Measurements from ENCODE around the gene FBXO5. TPM values are rescaled to one million over a fixed set of nuclear protein-coding genes. Genes with fewer than 3 reads are reported as not detected.

FBXO5 gene
- total RNA-seq: 1 to 10 TPM in 4 of 5 donors, not detected in 1; 3.0 to 9.4 (median 7.8) TPM
- 1 to 10 TPM; 2.2 to 4.9 (median 4.0) TPM for polyA plus RNA-seq
- long read RNA-seq, donor 1, partial matches to known transcripts: 0 of 2 reads
- long read RNA-seq, donor 1, other reads (novel, unspliced or antisense): 0 of 2 reads
- long read RNA-seq, donor 2, partial matches to known transcripts: 0 of 4 reads
- long read RNA-seq, donor 2, other reads (novel, unspliced or antisense): 0 of 4 reads
- long read RNA-seq, donor 3, partial matches to known transcripts: 0 of 4 reads
- long read RNA-seq, donor 3, other reads (novel, unspliced or antisense): 0 of 4 reads
- long read RNA-seq, donor 4, partial matches to known transcripts: 0 of 1 reads
- long read RNA-seq, donor 4, other reads (novel, unspliced or antisense): 0 of 1 reads
- long read RNA-seq, donor 5, transcript FBXO5-202 (5 exons, 2,221 nt): minor isoform, 5 of 12 reads
- long read RNA-seq, donor 5, transcript FBXO5-201 (5 exons, 2,037 nt): major isoform, 6 of 12 reads
- long read RNA-seq, donor 5, partial matches to known transcripts: 0 of 12 reads
- long read RNA-seq, donor 5, other reads (novel, unspliced or antisense): 0 of 12 reads
- long read RNA-seq, donor 6, partial matches to known transcripts: 0 of 7 reads
- long read RNA-seq, donor 6, other reads (novel, unspliced or antisense): 0 of 7 reads
- long read RNA-seq, donor 7, partial matches to known transcripts: 0 of 4 reads
- long read RNA-seq, donor 7, other reads (novel, unspliced or antisense): 0 of 4 reads
- long read RNA-seq, donor 8, transcript FBXO5-201 (5 exons, 2,037 nt): major isoform, 5 of 6 reads
- long read RNA-seq, donor 8, partial matches to known transcripts: 0 of 6 reads
- long read RNA-seq, donor 8, other reads (novel, unspliced or antisense): 0 of 6 reads
- long read RNA-seq, donor 9, partial matches to known transcripts: 6 of 7 reads
- long read RNA-seq, donor 9, other reads (novel, unspliced or antisense): 0 of 7 reads
- long read RNA-seq, donor 10: 0 reads

- peak; percentile 53 for TF ChIP-seq EP300 (IDR thresholded peaks at IDR 0.05)
- TF ChIP-seq POLR2AphosphoS5 (IDR thresholded peaks at IDR 0.05): peak; percentile 8 to 50 (median 44)
- TF ChIP-seq POLR2A (IDR thresholded peaks at IDR 0.05): no peak
- H3K27me3 ChIP-seq: no peaks in the 10 kb centered on the region
- intact Hi-C loops (cut with DNase I; ENCODE audit: low total_unique reads): no loop called here
- peak within 1 kb of the TSS; percentile 84 to 94 (median 91) for H3K27ac ChIP-seq
- peak; percentile 97 to 100 for DNase-seq
- H3K4me1 ChIP-seq: peaks cover 19 to 45% (median 29%) of the 10 kb centered on the region in 4 donors
- no peaks in the 10 kb centered on the region for H3K9me3 ChIP-seq
- 0 to 1% (median 0%) methylated on average over 43 to 66 of the region's 66 CpGs for WGBS, 5 donors
- peaks cover 0 to 6% (median 0%) of the 10 kb centered on the region in 4 donors for H3K36me3 ChIP-seq
- H3K4me3 ChIP-seq: peak within 1 kb of the TSS; percentile 58 to 97 (median 76)
Observed at GRCh38 chr6:152982904-152983636, at the start of gene FBXO5. Gene FBXO5, minus strand, starts transcription at chr6:152983041. Its CDS starts 82 bp downstream, at chr6:152982959.

- no peak overlapping the region for H3K27ac ChIP-seq
- H3K4me3 ChIP-seq: no peak overlapping the region
- H3K36me3 ChIP-seq: no peaks in the 10 kb centered on the region
- H3K4me1 ChIP-seq: peaks cover 0 to 18% (median 1%) of the 10 kb centered on the region in 4 donors
- TF ChIP-seq CTCF (IDR thresholded peaks at IDR 0.05) (peak in 3 of 7 experiments; percentile 22 to 36 (median 33)), POLR2A (IDR thresholded peaks at IDR 0.05) (no peak)
- intact Hi-C loops (cut with DNase I; ENCODE audit: low total_unique reads): loop anchor here (5.0 kb wide), 1 partner anchor 480 kb away; no protein-coding TSS in a partner anchor
- WGBS, 5 donors: 44 to 61% (median 54%) methylated on average over 9 of the region's 9 CpGs
- no peaks in the 10 kb centered on the region for H3K9me3 ChIP-seq
- H3K27me3 ChIP-seq: no peaks in the 10 kb centered on the region
- DNase-seq: peak in 1 of 2 donors; percentile 53
Observed at GRCh38 chr6:153032255-153032882, 49.5 kb upstream of the FBXO5 start.

GRCh38 chr6:153031335-153031955, 48.6 kb upstream of the FBXO5 start:
- no peak for DNase-seq
- TF ChIP-seq POLR2AphosphoS5 (IDR thresholded peaks at IDR 0.05): no peak
- TF ChIP-seq POLR2A (IDR thresholded peaks at IDR 0.05): no peak
- TF ChIP-seq CTCF (IDR thresholded peaks at IDR 0.05): no peak
- TF ChIP-seq EP300 (IDR thresholded peaks at IDR 0.05): no peak
- Histone ChIP-seq H3K4me1 (peaks cover 0 to 18% (median 1%) of the 10 kb centered on the region in 4 donors), H3K9me3 (no peaks in the 10 kb centered on the region), H3K27ac (no peak overlapping the region), H3K36me3 (no peaks in the 10 kb centered on the region), H3K27me3 (no peaks in the 10 kb centered on the region), H3K4me3 (no peak overlapping the region)
- 29 to 55% (median 53%) methylated on average over 1 of the region's 1 CpG for WGBS, 5 donors
- intact Hi-C loops (cut with DNase I; ENCODE audit: low total_unique reads): loop anchor here (5.0 kb wide), 1 partner anchor 481 kb away; no protein-coding TSS in a partner anchor

GRCh38 chr6:153028963-153029362, 46.1 kb upstream of the FBXO5 start:
- Histone ChIP-seq H3K27ac (no peak overlapping the region), H3K27me3 (no peaks in the 10 kb centered on the region), H3K4me3 (no peak overlapping the region), H3K4me1 (peaks cover 0 to 18% (median 5%) of the 10 kb centered on the region in 4 donors), H3K36me3 (no peaks in the 10 kb centered on the region), H3K9me3 (no peaks in the 10 kb centered on the region)
- 57 to 77% (median 73%) methylated on average over 4 of the region's 4 CpGs for WGBS, 5 donors
- intact Hi-C loops (cut with DNase I; ENCODE audit: low total_unique reads): loop anchor here (10.0 kb wide), 1 partner anchor 164 kb away; no protein-coding TSS in a partner anchor
- TF ChIP-seq POLR2A (IDR thresholded peaks at IDR 0.05) (no peak), POLR2AphosphoS5 (IDR thresholded peaks at IDR 0.05) (no peak), CTCF (IDR thresholded peaks at IDR 0.05) (no peak), EP300 (IDR thresholded peaks at IDR 0.05) (no peak)
- DNase-seq: no peak
